ENCODE measurements around the gene CIB4. TPM values are rescaled to one million over a fixed set of nuclear protein-coding genes. Genes with fewer than 3 reads are reported as not detected.
"Not testable (repeated sequence)": the region's sequence is repeated elsewhere in the genome, so short reads cannot be mapped to it uniquely, and the experiment has no call there.

The CIB4 gene
- total RNA-seq, 3 donors from 2014 or later (not counting 1 experiment from before 2014, with no cell fraction given) = not detected

GRCh38 chr2:26569216-26570082 lies 71.7 kb downstream of the CIB4 start:
- no peak for DNase-seq
- intact Hi-C loops (cut with micrococcal nuclease) = no loop called here

GRCh38 chr2:26568076-26568890 lies 72.9 kb downstream of the CIB4 start:
- H3K4me3 Mint-ChIP-seq = no peak overlapping the region
- 80% methylated on average over 7 of the region's 7 CpGs for WGBS (ENCODE audit: insufficient coverage)
- ATAC-seq (no peak), DNase-seq (no peak)
- H3K9me3 Mint-ChIP-seq = no peaks in the 10 kb centered on the region
- H3K4me1 ChIP-seq (ENCODE audit: control insufficient read depth, insufficient read depth, low read length) = no peaks in the 10 kb centered on the region
- no peaks in the 10 kb centered on the region for H3K36me3 ChIP-seq (ENCODE audit: control insufficient read depth, insufficient read depth, low read length)
- H3K27ac Mint-ChIP-seq = no peak overlapping the region
- peaks cover 34 to 61% of the 10 kb centered on the region in 2 donors for H3K27me3 Mint-ChIP-seq (ENCODE audit: low read depth in 2 of 2)
- H3K27ac ChIP-seq (ENCODE audit: low read length) = no peak overlapping the region
- H3K9me3 ChIP-seq (ENCODE audit: control insufficient read depth, insufficient read depth, low read length) = no peaks in the 10 kb centered on the region
- H3K4me3 ChIP-seq (ENCODE audit: low read length) = no peak overlapping the region
- intact Hi-C loops (cut with micrococcal nuclease) = no loop called here
- no peak for TF ChIP-seq CTCF (IDR thresholded peaks at IDR 0.05)
- peaks cover 4% of the 10 kb centered on the region for H3K27me3 ChIP-seq (ENCODE audit: control insufficient read depth, insufficient read depth, low read length)
- H3K36me3 Mint-ChIP-seq = no peaks in the 10 kb centered on the region
- no peaks in the 10 kb centered on the region for H3K4me1 Mint-ChIP-seq

More at GRCh38 chr2:26569216-26570082, 71.7 kb downstream of the CIB4 start:
- no peak overlapping the region for H3K4me3 ChIP-seq (ENCODE audit: low read length)
- H3K27ac Mint-ChIP-seq = no peak overlapping the region
- no peaks in the 10 kb centered on the region for H3K4me1 ChIP-seq (ENCODE audit: control insufficient read depth, insufficient read depth, low read length)
- no peak for ATAC-seq
- TF ChIP-seq CTCF (IDR thresholded peaks at IDR 0.05) = no peak
- no peak overlapping the region for H3K27ac ChIP-seq (ENCODE audit: low read length)
- H3K9me3 Mint-ChIP-seq = no peaks in the 10 kb centered on the region
- no peak overlapping the region for H3K4me3 Mint-ChIP-seq
- H3K27me3 Mint-ChIP-seq (ENCODE audit: low read depth in 2 of 2) = peaks cover 35 to 60% of the 10 kb centered on the region in 2 donors
- H3K27me3 ChIP-seq (ENCODE audit: control insufficient read depth, insufficient read depth, low read length) = no peaks in the 10 kb centered on the region
- H3K4me1 Mint-ChIP-seq = no peaks in the 10 kb centered on the region
- H3K9me3 ChIP-seq (ENCODE audit: control insufficient read depth, insufficient read depth, low read length) = no peaks in the 10 kb centered on the region
- WGBS (ENCODE audit: insufficient coverage) = 87% methylated on average over 12 of the region's 12 CpGs
- no peaks in the 10 kb centered on the region for H3K36me3 Mint-ChIP-seq
- no peaks in the 10 kb centered on the region for H3K36me3 ChIP-seq (ENCODE audit: control insufficient read depth, insufficient read depth, low read length)

GRCh38 chr2:26567534-26567933 lies 73.6 kb downstream of the CIB4 start:
- no peaks in the 10 kb centered on the region for H3K9me3 ChIP-seq (ENCODE audit: control insufficient read depth, insufficient read depth, low read length)
- H3K4me1 ChIP-seq (ENCODE audit: control insufficient read depth, insufficient read depth, low read length) = peaks cover 3% of the 10 kb centered on the region
- WGBS (ENCODE audit: insufficient coverage) = 60% methylated on average over 3 of the region's 3 CpGs
- Mint-ChIP-seq H3K4me1 (peaks cover 0 to 4% of the 10 kb centered on the region in 2 donors), H3K9me3 (no peaks in the 10 kb centered on the region), H3K27ac (no peak overlapping the region), H3K27me3 (ENCODE audit: low read depth in 2 of 2) (peaks cover 37 to 60% of the 10 kb centered on the region in 2 donors), H3K36me3 (no peaks in the 10 kb centered on the region), H3K4me3 (no peak overlapping the region)
- no peak for DNase-seq
- H3K4me3 ChIP-seq (ENCODE audit: low read length) = no peak overlapping the region
- no peak for TF ChIP-seq CTCF (IDR thresholded peaks at IDR 0.05)
- no peak for ATAC-seq
- intact Hi-C loops (cut with micrococcal nuclease) = no loop called here
- H3K27ac ChIP-seq (ENCODE audit: low read length) = no peak overlapping the region
- no peaks in the 10 kb centered on the region for H3K36me3 ChIP-seq (ENCODE audit: control insufficient read depth, insufficient read depth, low read length)
- H3K27me3 ChIP-seq (ENCODE audit: control insufficient read depth, insufficient read depth, low read length) = peaks cover 11% of the 10 kb centered on the region

GRCh38 chr2:26566731-26567130 lies 74.4 kb downstream of the CIB4 start:
- H3K36me3 ChIP-seq (ENCODE audit: control insufficient read depth, insufficient read depth, low read length); H3K4me1 ChIP-seq (ENCODE audit: control insufficient read depth, insufficient read depth, low read length); H3K27ac Mint-ChIP-seq; H3K9me3 ChIP-seq (ENCODE audit: control insufficient read depth, insufficient read depth, low read length); H3K36me3 Mint-ChIP-seq; H3K9me3 Mint-ChIP-seq; H3K4me3 Mint-ChIP-seq; H3K4me1 Mint-ChIP-seq; intact Hi-C loops (cut with micrococcal nuclease); H3K27ac ChIP-seq (ENCODE audit: low read length); ATAC-seq; DNase-seq; H3K4me3 ChIP-seq (ENCODE audit: low read length): not testable (repeated sequence)
- H3K27me3 Mint-ChIP-seq (ENCODE audit: low read depth in 2 of 2) = peaks cover 42 to 52% of the 10 kb centered on the region in 2 donors
- WGBS (ENCODE audit: insufficient coverage) = 80% methylated on average over 1 of the region's 1 CpG
- H3K27me3 ChIP-seq (ENCODE audit: control insufficient read depth, insufficient read depth, low read length) = peaks cover 16% of the 10 kb centered on the region

Data from natural killer cell (primary cell).